HepG2 (cell line): ENCODE results near the gene MSL3B.

Source experiments
- ATAC-seq: fragments of 200-7000 bp; cut with Tn5 transposase; 3 replicates; pipeline ENCODE4 v1.9.1; 2020; ENCODE audit warnings: mild to moderate bottlenecking, moderate library complexity
- BruUV-seq: library from RNA; stranded (reverse); fragments of 400-500 nt; replicated peaks from 2 replicates; lab custom pipeline; 2021; lab: Mats Ljungman, UMichigan
- CTCF ChIA-PET: fragments of 300-600 bp; formaldehyde crosslinking; extraction: SDS; loops from one replicate; lab custom pipeline; 2021; ENCODE audit warnings: low total read pairs, inconsistent platforms, low intra/inter-chr PET ratio; lab: Yijun Ruan, JAX
- POLR2A ChIA-PET: fragments of 350-600 bp; sonication (Branson Sonifier 250); formaldehyde crosslinking; loops from one replicate; lab custom pipeline; 2020; ENCODE audit warnings: antibody characterized with exemption, inconsistent platforms; lab: Yijun Ruan, JAX
- DNase-seq: peaks from one replicate; pipeline ENCODE4 v3.0.0-alpha.2; 2015; ENCODE audit warnings: low spot score
- FAIRE-seq: peaks from 3 replicates; lab custom pipeline; 2011; peaks lifted over from hg19 to GRCh38; lab: Jason Lieb, UNC
- H2AFZ ChIP-seq: one replicate; pipeline ENCODE4 v1.6.1; 2011; ENCODE audit warnings: low read length, inconsistent platforms
- H3K27ac ChIP-seq: fragments of 300-600 bp; 3 replicates; pipeline ENCODE4 v1.8.0; 2011; ENCODE audit warnings: mixed run types, mild to moderate bottlenecking, mixed read lengths, low read length, inconsistent platforms; ENCODE audit not compliant: insufficient read depth; ENCODE audit errors: extremely low read length
- H3K27me3 ChIP-seq, 2 experiments: fragments of 200-600 bp in 1 of 2; 2 replicates in 1 of 2; 3 replicates in 1 of 2; pipeline versions ENCODE4 v1.6.0 to v1.8.0; 2011; ENCODE audit warnings: low read length in 2 of 2, mild to moderate bottlenecking in 2 of 2, moderate library complexity in 2 of 2, inconsistent platforms in 1 of 2; ENCODE audit not compliant: insufficient read depth in 2 of 2, control insufficient read depth in 1 of 2
- H3K36me3 ChIP-seq, 2 experiments: fragments of 200-600 bp in 1 of 2; replicated peaks in 1 of 2; 2 replicates in 1 of 2; 3 replicates in 1 of 2; pipeline versions ENCODE4 v1.5.1 to v1.8.0; 2011; ENCODE audit warnings: low read length in 2 of 2, inconsistent platforms in 1 of 2; ENCODE audit not compliant: insufficient read depth in 2 of 2, control insufficient read depth in 1 of 2
- H3K4me1 ChIP-seq: 2 replicates; pipeline ENCODE4 v1.5.1; 2012; ENCODE audit warnings: low read length, inconsistent platforms; ENCODE audit not compliant: insufficient read depth
- H3K4me2 ChIP-seq: 2 replicates; pipeline ENCODE4 v1.6.0; 2011; ENCODE audit warnings: low read depth, low read length, inconsistent platforms
- H3K4me3 ChIP-seq, 3 experiments: fragments of 200-600 bp in 1 of 3; sonication (generic), shearing (Covaris generic) in 1 of 3; replicated peaks in 1 of 3; 2 replicates each; pipeline ENCODE4 v1.5.1; 2011 to 2016; ENCODE audit warnings: low read length in 3 of 3, inconsistent platforms in 2 of 3, low read depth in 2 of 3, mild to moderate bottlenecking in 2 of 3, control low read depth in 1 of 3, mixed read lengths in 1 of 3; ENCODE audit not compliant: insufficient read depth in 1 of 3
- H3K79me2 ChIP-seq: one replicate; pipeline ENCODE4 v1.6.1; 2011; ENCODE audit warnings: low read length, inconsistent platforms; ENCODE audit not compliant: insufficient read depth
- H3K9ac ChIP-seq: 2 replicates; pipeline ENCODE4 v1.6.0; 2011; ENCODE audit warnings: mild to moderate bottlenecking, low read depth, low read length, inconsistent platforms; ENCODE audit not compliant: insufficient read depth
- H3K9me3 ChIP-seq: 2 replicates; pipeline ENCODE4 v1.5.1; 2012; ENCODE audit warnings: mild to moderate bottlenecking, low read length
- H4K20me1 ChIP-seq: 2 replicates; pipeline ENCODE4 v1.6.0; 2011; ENCODE audit warnings: inconsistent platforms, mild to moderate bottlenecking, low read length, moderate library complexity; ENCODE audit not compliant: insufficient read depth
- HIVEP1 ChIP-seq: sonication (generic); formaldehyde crosslinking; IDR thresholded peaks from 2 replicates; pipeline ENCODE4 v1.4.0; 2020; ENCODE audit warnings: mild to moderate bottlenecking, missing genetic modification reagents
- JDP2 ChIP-seq: sonication (generic); formaldehyde crosslinking; IDR thresholded peaks from 2 replicates; pipeline ENCODE4 v1.8.1; 2022; ENCODE audit warnings: missing genetic modification reagents, borderline replicate concordance
- KDM5B ChIP-seq: sonication (generic); formaldehyde crosslinking; IDR thresholded peaks from 2 replicates; pipeline ENCODE4 v1.4.0; 2020; ENCODE audit warnings: missing genetic modification reagents, mild to moderate bottlenecking, borderline replicate concordance
- KLF13 ChIP-seq: sonication (generic); formaldehyde crosslinking; IDR thresholded peaks from 2 replicates; pipeline ENCODE4 v1.4.0; 2020; ENCODE audit warnings: mild to moderate bottlenecking, missing genetic modification reagents
- KMT2B ChIP-seq: IDR thresholded peaks from 2 replicates; pipeline ENCODE4 v1.6.1; 2016; ENCODE audit warnings: missing genetic modification reagents, missing compliant biosample characterization
- NR2F6 ChIP-seq, 2 experiments: IDR thresholded peaks; 2 replicates each; pipeline ENCODE4 v1.6.1; 2016; ENCODE audit warnings: antibody characterized with exemption in 1 of 2, mild to moderate bottlenecking in 1 of 2
- TFAP4 ChIP-seq: sonication (generic); IDR thresholded peaks from 2 replicates; pipeline ENCODE4 v1.6.1; 2016; ENCODE audit warnings: low read depth, borderline replicate concordance
- UBTF ChIP-seq: sonication (generic); formaldehyde crosslinking; IDR thresholded peaks from 2 replicates; pipeline ENCODE4 v1.4.0; 2020; ENCODE audit warnings: mild to moderate bottlenecking, missing genetic modification reagents
- XRCC5 ChIP-seq: fragments of 200-400 bp; formaldehyde crosslinking; optimal IDR thresholded peaks from 2 replicates; pipeline ENCODE3; 2017; ENCODE audit warnings: mild to moderate bottlenecking, low read length
- ZNF558 ChIP-seq: sonication (generic); formaldehyde crosslinking; IDR thresholded peaks from 2 replicates; pipeline ENCODE4 v1.9.0; 2022; ENCODE audit warnings: mild to moderate bottlenecking, missing genetic modification reagents, borderline replicate concordance
- WGBS: methylation state at CpG from one replicate; pipeline ENCODE4 v1.1.6; 2017; ENCODE audit warnings: low lambda C conversion rate; 5-methylcytosine and 5-hydroxymethylcytosine counted together
- in situ Hi-C: cut with HindIII; loops from 2 replicates; pipeline ENCODE4 v1.10.0; 2017; ENCODE audit warnings: low pct_unique_long_range_greater_than_20kb; ENCODE audit not compliant: extremely low pct_ligation_motif_present
- intact Hi-C: fragments of 100-400 bp; cut with micrococcal nuclease; formaldehyde crosslinking; loops from one replicate; pipeline ENCODE4 v1.10.0; 2022; ENCODE audit not compliant: unreplicated experiment
- TF ChIP-seq, protein P1 (sequence below): sonication (generic); formaldehyde crosslinking; IDR thresholded peaks from 2 replicates; pipeline ENCODE4 v1.5.0; 2020; ENCODE audit warnings: mild to moderate bottlenecking, low read depth, missing genetic modification reagents, borderline replicate concordance
- TF ChIP-seq, protein P2 (sequence below): sonication (generic); formaldehyde crosslinking; IDR thresholded peaks from 2 replicates; pipeline ENCODE4 v1.5.1; 2020; ENCODE audit warnings: mild to moderate bottlenecking, missing genetic modification reagents, moderate library complexity
- TF ChIP-seq, protein P3 (sequence below): sonication (generic); formaldehyde crosslinking; IDR thresholded peaks from 2 replicates; pipeline ENCODE4 v1.9.0; 2022; ENCODE audit warnings: missing genetic modification reagents, mild to moderate bottlenecking, borderline replicate concordance

MSL3B gene

DNA sequence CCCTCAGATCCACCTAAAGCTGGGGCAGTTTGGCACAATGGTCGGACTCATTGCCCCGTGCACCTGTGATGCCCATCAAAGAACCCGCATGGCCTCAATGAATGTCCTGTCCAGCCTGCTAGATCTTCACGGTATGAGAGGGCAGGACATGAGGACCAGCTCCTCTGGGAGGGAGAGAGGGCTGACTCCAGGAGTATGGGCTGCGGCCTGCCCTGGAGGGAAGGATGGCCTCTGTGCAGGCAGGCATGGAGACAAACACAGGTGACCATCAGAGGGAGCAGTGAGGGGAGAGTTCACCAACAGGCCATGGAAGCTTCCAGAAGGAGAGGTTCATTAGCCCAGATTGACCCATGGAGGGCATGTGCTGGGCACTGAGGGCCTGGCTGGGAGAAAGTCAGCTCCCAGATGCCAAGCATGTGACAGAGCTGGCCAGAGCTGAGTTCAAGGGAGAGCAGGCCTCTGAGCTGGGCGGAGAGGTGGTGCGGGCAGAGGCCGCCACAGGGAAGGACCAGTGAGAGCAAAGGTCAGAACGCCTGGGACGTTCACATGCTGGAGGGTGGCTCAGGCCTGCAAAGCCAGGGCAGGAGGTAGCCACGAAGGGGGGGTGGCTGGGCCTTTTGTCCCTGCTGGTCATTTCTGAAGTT, 50.1 kb downstream of the MSL3B start:
- Histone ChIP-seq H3K27ac (no peak overlapping the region), H3K9me3 (no peaks in the 10 kb centered on the region), H3K27me3 (peaks cover 7 to 41% of the 10 kb centered on the region in 2 experiments; a peak in 4 of 5 replicates), H4K20me1 (no peaks in the 10 kb centered on the region), H3K79me2 (no peaks in the 10 kb centered on the region), H3K4me3 (no peak overlapping the region), H3K36me3 (no peaks in the 10 kb centered on the region), H2AFZ (no peak overlapping the region), H3K9ac (no peak overlapping the region), H3K4me2 (peak overlapping the region; percentile 25; the same call in 1 of the 2 replicates), H3K4me1 (peaks cover 23% of the 10 kb centered on the region)
- WGBS = 38% methylated on average over 11 of the region's 11 CpGs
- ChIA-PET POLR2A (no interaction called here), CTCF (no interaction called here)
- ATAC-seq (peak; percentile 65), FAIRE-seq (no peak), DNase-seq (peak; percentile 28)
- in situ Hi-C loops (no loop called here), intact Hi-C loops (no loop called here)
- BruUV-seq = no TSS peak
- TF ChIP-seq KDM5B (CRISPR knock-in tag) (peak; percentile 41; the same call in 1 of the 2 replicates), ZNF558 (CRISPR knock-in tag) (peak; percentile 34; the same call in 1 of the 2 replicates), JDP2 (no peak), UBTF (CRISPR knock-in tag) (0 out of 2 replicates have a peak, but pooled peaks have one; percentile 16), KLF13 (CRISPR knock-in tag) (no peak), NR2F6 (IDR thresholded peaks at IDR 0.05) (no peak), NR2F6 (CRISPR knock-in tag; IDR thresholded peaks at IDR 0.05) (0 out of 2 replicates have a peak, but pooled peaks have one; percentile 9), TFAP4 (no peak; the same call in 1 of the 2 replicates), HIVEP1 (CRISPR knock-in tag) (peak; percentile 60; the same call in 1 of the 2 replicates), XRCC5 (no peak), KMT2B (no peak)
- TF ChIP-seq, protein P1, sequence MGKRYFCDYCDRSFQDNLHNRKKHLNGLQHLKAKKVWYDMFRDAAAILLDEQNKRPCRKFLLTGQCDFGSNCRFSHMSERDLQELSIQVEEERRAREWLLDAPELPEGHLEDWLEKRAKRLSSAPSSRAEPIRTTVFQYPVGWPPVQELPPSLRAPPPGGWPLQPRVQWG = no peak
- TF ChIP-seq, protein P2, sequence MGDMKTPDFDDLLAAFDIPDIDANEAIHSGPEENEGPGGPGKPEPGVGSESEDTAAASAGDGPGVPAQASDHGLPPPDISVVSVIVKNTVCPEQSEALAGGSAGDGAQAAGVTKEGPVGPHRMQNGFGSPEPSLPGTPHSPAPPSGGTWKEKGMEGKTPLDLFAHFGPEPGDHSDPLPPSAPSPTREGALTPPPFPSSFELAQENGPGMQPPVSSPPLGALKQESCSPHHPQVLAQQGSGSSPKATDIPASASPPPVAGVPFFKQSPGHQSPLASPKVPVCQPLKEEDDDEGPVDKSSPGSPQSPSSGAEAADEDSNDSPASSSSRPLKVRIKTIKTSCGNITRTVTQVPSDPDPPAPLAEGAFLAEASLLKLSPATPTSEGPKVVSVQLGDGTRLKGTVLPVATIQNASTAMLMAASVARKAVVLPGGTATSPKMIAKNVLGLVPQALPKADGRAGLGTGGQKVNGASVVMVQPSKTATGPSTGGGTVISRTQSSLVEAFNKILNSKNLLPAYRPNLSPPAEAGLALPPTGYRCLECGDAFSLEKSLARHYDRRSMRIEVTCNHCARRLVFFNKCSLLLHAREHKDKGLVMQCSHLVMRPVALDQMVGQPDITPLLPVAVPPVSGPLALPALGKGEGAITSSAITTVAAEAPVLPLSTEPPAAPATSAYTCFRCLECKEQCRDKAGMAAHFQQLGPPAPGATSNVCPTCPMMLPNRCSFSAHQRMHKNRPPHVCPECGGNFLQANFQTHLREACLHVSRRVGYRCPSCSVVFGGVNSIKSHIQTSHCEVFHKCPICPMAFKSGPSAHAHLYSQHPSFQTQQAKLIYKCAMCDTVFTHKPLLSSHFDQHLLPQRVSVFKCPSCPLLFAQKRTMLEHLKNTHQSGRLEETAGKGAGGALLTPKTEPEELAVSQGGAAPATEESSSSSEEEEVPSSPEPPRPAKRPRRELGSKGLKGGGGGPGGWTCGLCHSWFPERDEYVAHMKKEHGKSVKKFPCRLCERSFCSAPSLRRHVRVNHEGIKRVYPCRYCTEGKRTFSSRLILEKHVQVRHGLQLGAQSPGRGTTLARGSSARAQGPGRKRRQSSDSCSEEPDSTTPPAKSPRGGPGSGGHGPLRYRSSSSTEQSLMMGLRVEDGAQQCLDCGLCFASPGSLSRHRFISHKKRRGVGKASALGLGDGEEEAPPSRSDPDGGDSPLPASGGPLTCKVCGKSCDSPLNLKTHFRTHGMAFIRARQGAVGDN (CRISPR knock-in tag) = peak; percentile 79
- TF ChIP-seq, protein P3, sequence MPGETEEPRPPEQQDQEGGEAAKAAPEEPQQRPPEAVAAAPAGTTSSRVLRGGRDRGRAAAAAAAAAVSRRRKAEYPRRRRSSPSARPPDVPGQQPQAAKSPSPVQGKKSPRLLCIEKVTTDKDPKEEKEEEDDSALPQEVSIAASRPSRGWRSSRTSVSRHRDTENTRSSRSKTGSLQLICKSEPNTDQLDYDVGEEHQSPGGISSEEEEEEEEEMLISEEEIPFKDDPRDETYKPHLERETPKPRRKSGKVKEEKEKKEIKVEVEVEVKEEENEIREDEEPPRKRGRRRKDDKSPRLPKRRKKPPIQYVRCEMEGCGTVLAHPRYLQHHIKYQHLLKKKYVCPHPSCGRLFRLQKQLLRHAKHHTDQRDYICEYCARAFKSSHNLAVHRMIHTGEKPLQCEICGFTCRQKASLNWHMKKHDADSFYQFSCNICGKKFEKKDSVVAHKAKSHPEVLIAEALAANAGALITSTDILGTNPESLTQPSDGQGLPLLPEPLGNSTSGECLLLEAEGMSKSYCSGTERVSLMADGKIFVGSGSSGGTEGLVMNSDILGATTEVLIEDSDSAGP = 0 out of 2 replicates have a peak, but pooled peaks have one; percentile 36
